Endometrial microvascular endothelial cells (primary cell): ENCODE measurements around the gene RGS19. TPM values are rescaled to one million over a fixed set of nuclear protein-coding genes. Genes with fewer than 3 reads are reported as not detected.

Experiments
- in situ Hi-C: cut with HindIII; loops from 2 replicates; pipeline ENCODE4 v1.10.0; 2017; ENCODE audit warnings: low sequenced_read_pairs, low pct_unique_long_range_greater_than_20kb; ENCODE audit errors: inconsistent ontology term
- total RNA-seq: library from RNA; depleted of rRNA; stranded (reverse); fragments of >200 nt; gene quantifications from one replicate; pipeline ENCODE4 v1.2.3, GENCODE V29; 2015; ENCODE audit errors: inconsistent ontology term

The RGS19 gene
- total RNA-seq, 1 donor from 2014 or later = 10.8 TPM

- in situ Hi-C loops = no loop called here
Observed at GRCh38 chr20:64041040-64041780, 38.1 kb downstream of the RGS19 start.

GRCh38 chr20:64040231-64041039 lies 38.9 kb downstream of the RGS19 start:
- in situ Hi-C loops = no loop called here

GRCh38 chr20:64039293-64040160 lies 39.8 kb downstream of the RGS19 start:
- in situ Hi-C loops = no loop called here

- in situ Hi-C loops = no loop called here
Observed at GRCh38 chr20:64038565-64039292, 40.6 kb downstream of the RGS19 start.

- in situ Hi-C loops = no loop called here
Observed at GRCh38 chr20:64038224-64038564, 41.1 kb downstream of the RGS19 start.

- in situ Hi-C loops = no loop called here
Observed at GRCh38 chr20:64037498-64038213, 41.7 kb downstream of the RGS19 start.

GRCh38 chr20:64037199-64037497 lies 42.2 kb downstream of the RGS19 start:
- in situ Hi-C loops = no loop called here

GRCh38 chr20:64036346-64037198 lies 42.7 kb downstream of the RGS19 start:
- in situ Hi-C loops = no loop called here

- in situ Hi-C loops = no loop called here
Observed at GRCh38 chr20:64035933-64036345, 43.4 kb downstream of the RGS19 start, which contains the start of gene C20orf204. Gene C20orf204, plus strand, starts transcription at chr20:64036182. Its CDS starts 142 bp downstream, at chr20:64036324.

- in situ Hi-C loops = no loop called here
Observed at GRCh38 chr20:64035066-64035932, 44.0 kb downstream of the RGS19 start.

GRCh38 chr20:64033981-64034493 lies 45.3 kb downstream of the RGS19 start:
- in situ Hi-C loops = no loop called here

GRCh38 chr20:64032706-64033624 lies 46.4 kb downstream of the RGS19 start:
- in situ Hi-C loops = no loop called here

GRCh38 chr20:64031822-64032314 lies 47.5 kb downstream of the RGS19 start:
- in situ Hi-C loops = no loop called here

- in situ Hi-C loops = no loop called here
Observed at GRCh38 chr20:64030371-64031134, 48.8 kb downstream of the RGS19 start.
